Memory B cell (primary cell): Measurements from ENCODE around the gene DEFB131B.
"Not testable (repeated sequence)": the region's sequence is repeated elsewhere in the genome, so short reads cannot be mapped to it uniquely, and the experiment has no call there.

Experiments
- ATAC-seq: fragments of 150-1000 bp; cut with Tn5 transposase; 2 replicates; pipeline ENCODE4 v1.10.0; 2021; ENCODE audit warnings: low read depth, mild to moderate bottlenecking, moderate library complexity
- DNase-seq, 2 donors: peaks; one replicate each; pipeline ENCODE4 v3.0.0; 2022; ENCODE audit warnings: low spot score in 2 of 2
- H3K27ac Mint-ChIP-seq: one replicate; pipeline ENCODE4 v1.8.0; 2022; ENCODE audit warnings: mild to moderate bottlenecking, moderate library complexity, mixed read lengths
- H3K27me3 Mint-ChIP-seq: one replicate; pipeline ENCODE4 v1.8.0; 2022; ENCODE audit warnings: mixed read lengths
- H3K36me3 Mint-ChIP-seq: one replicate; pipeline ENCODE4 v1.8.0; 2022; ENCODE audit warnings: mild to moderate bottlenecking, mixed read lengths
- H3K4me1 Mint-ChIP-seq: one replicate; pipeline ENCODE4 v1.8.0; 2022; ENCODE audit warnings: mixed read lengths
- H3K4me3 Mint-ChIP-seq: one replicate; pipeline ENCODE4 v1.8.0; 2022; ENCODE audit warnings: mild to moderate bottlenecking, moderate library complexity, mixed read lengths
- H3K9me3 Mint-ChIP-seq: one replicate; pipeline ENCODE4 v1.8.0; 2022; ENCODE audit warnings: mixed read lengths

The DEFB131B gene

DNA sequence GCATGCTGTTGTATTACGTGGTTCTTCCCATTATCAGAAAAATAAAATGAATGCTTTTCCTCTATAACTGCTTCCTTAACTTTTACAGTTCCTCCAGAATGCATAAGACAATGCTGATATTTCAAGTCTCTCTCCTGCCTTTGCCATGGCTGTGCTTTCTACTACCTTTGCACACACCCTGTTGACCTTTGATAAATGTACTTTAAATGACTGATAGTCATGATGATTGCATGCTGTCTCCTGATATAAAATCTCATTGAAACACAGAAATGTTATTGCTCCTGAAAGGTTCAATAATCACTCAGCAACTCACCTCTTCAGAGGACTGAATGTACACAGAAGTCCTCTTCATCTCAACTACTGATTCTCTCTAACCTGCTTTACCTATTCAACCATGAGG, at the start of gene DEFB131B:
DEFB131B (plus strand) TSS at position 395 of the 400 bp plus-strand sequence; CDS start at position 395, 0 bp downstream.
- H3K36me3 Mint-ChIP-seq: peaks cover 13% of the 10 kb centered on the region
- H3K4me3 Mint-ChIP-seq, H3K4me1 Mint-ChIP-seq, H3K9me3 Mint-ChIP-seq, H3K27ac Mint-ChIP-seq, H3K27me3 Mint-ChIP-seq, DNase-seq, ATAC-seq: not testable (repeated sequence)

GRCh38 chr11:71829247-71829646, 49.0 kb upstream of the DEFB131B start:
- not testable (repeated sequence) for H3K27ac Mint-ChIP-seq, H3K4me3 Mint-ChIP-seq, ATAC-seq, H3K27me3 Mint-ChIP-seq, H3K36me3 Mint-ChIP-seq, H3K9me3 Mint-ChIP-seq, H3K4me1 Mint-ChIP-seq, DNase-seq

GRCh38 chr11:71829686-71830085, 48.6 kb upstream of the DEFB131B start:
- not testable (repeated sequence) for H3K4me3 Mint-ChIP-seq, ATAC-seq, DNase-seq, H3K4me1 Mint-ChIP-seq, H3K9me3 Mint-ChIP-seq, H3K27ac Mint-ChIP-seq, H3K36me3 Mint-ChIP-seq, H3K27me3 Mint-ChIP-seq

GRCh38 chr11:71832811-71833210, 45.4 kb upstream of the DEFB131B start, which contains the start of gene DEFB108B:
DEFB108B (plus strand) TSS chr11:71833200; CDS start chr11:71833200, 0 bp downstream.
- H3K27ac Mint-ChIP-seq, H3K4me3 Mint-ChIP-seq, H3K36me3 Mint-ChIP-seq, ATAC-seq, DNase-seq, H3K9me3 Mint-ChIP-seq, H3K4me1 Mint-ChIP-seq, H3K27me3 Mint-ChIP-seq: not testable (repeated sequence)

GRCh38 chr11:71842720-71843119, 35.5 kb upstream of the DEFB131B start:
- not testable (repeated sequence) for H3K27ac Mint-ChIP-seq, H3K27me3 Mint-ChIP-seq, ATAC-seq, H3K36me3 Mint-ChIP-seq, H3K9me3 Mint-ChIP-seq, DNase-seq, H3K4me1 Mint-ChIP-seq, H3K4me3 Mint-ChIP-seq

DNA sequence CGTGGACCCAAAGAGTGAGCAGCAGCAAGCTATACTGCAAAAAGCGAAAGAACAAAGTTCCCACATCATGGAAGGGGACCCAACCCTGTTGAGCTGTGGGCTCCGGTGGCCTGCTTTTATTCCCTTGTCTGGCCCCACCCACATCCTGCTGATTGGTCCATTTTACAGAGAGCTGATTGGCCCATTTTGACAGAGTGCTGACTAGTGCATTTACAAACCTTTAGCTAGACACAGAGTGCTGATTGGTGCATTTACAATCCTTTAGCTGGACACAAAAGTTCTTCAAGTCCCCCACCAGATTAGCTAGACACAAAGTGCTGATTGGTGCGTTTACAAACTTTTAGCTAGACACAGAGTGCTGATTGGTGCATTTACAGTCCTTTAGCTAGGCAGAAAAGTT, 34.9 kb upstream of the DEFB131B start:
- H3K9me3 Mint-ChIP-seq, H3K27ac Mint-ChIP-seq, H3K4me1 Mint-ChIP-seq, ATAC-seq, H3K36me3 Mint-ChIP-seq, DNase-seq, H3K4me3 Mint-ChIP-seq, H3K27me3 Mint-ChIP-seq: not testable (repeated sequence)

GRCh38 chr11:71843858-71844257, 34.4 kb upstream of the DEFB131B start:
- ATAC-seq (no peak), DNase-seq (no peak)
- peaks cover 3% of the 10 kb centered on the region for H3K36me3 Mint-ChIP-seq
- no peak overlapping the region for H3K4me3 Mint-ChIP-seq
- H3K9me3 Mint-ChIP-seq: peaks cover 5% of the 10 kb centered on the region
- H3K27me3 Mint-ChIP-seq: peaks cover 2% of the 10 kb centered on the region
- H3K27ac Mint-ChIP-seq: no peak overlapping the region
- no peaks in the 10 kb centered on the region for H3K4me1 Mint-ChIP-seq

DNA sequence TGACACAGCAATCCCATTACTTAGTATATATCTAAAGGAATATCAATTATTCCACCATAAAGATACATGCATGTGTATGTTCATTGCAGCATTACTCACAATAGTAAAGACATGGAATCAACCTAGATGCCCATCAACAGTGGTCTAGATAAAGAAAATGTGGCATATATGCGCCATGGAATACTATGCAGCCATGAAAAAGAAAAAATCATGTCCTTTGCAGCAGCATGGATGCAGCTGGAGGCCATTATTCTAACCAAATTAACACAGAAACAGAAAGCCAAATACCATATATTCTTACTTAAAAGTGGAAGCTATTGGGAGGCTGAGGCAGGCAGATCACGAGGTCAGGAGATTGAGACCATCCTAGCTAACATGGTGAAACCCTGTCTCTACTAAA, 24.4 kb upstream of the DEFB131B start:
- H3K27me3 Mint-ChIP-seq: not testable (repeated sequence)

DNA sequence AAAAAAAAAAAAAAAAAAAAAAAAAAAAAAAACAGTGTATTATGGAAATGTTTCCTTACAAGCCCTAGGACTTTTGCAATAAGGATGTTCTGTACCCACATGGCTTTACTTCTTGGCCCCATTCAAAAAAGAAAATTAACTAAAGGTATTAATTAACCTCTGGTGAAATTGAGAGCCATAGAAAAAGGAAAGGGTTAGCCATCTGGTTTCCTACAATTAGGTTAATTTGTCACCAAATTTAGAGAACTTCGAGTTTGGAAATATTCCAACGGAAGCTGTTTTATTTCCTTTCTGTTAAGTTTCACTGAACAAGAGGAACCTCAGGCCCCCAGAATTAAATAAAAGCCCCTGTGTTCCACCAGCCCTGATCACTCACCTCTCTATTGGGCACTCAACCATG, 22.4 kb upstream of the DEFB131B start:
- not testable (repeated sequence) for H3K4me1 Mint-ChIP-seq, H3K4me3 Mint-ChIP-seq, H3K36me3 Mint-ChIP-seq, H3K27ac Mint-ChIP-seq, ATAC-seq, H3K27me3 Mint-ChIP-seq, H3K9me3 Mint-ChIP-seq, DNase-seq

More for the DNA sequence above, 24.4 kb upstream of the DEFB131B start:
- not testable (repeated sequence) for H3K27ac Mint-ChIP-seq, H3K36me3 Mint-ChIP-seq, DNase-seq, ATAC-seq, H3K4me3 Mint-ChIP-seq, H3K9me3 Mint-ChIP-seq, H3K4me1 Mint-ChIP-seq

GRCh38 chr11:71860835-71861234, 17.4 kb upstream of the DEFB131B start:
- not testable (repeated sequence) for H3K36me3 Mint-ChIP-seq, DNase-seq, H3K4me3 Mint-ChIP-seq, H3K27me3 Mint-ChIP-seq, H3K9me3 Mint-ChIP-seq, ATAC-seq, H3K4me1 Mint-ChIP-seq, H3K27ac Mint-ChIP-seq

DNA sequence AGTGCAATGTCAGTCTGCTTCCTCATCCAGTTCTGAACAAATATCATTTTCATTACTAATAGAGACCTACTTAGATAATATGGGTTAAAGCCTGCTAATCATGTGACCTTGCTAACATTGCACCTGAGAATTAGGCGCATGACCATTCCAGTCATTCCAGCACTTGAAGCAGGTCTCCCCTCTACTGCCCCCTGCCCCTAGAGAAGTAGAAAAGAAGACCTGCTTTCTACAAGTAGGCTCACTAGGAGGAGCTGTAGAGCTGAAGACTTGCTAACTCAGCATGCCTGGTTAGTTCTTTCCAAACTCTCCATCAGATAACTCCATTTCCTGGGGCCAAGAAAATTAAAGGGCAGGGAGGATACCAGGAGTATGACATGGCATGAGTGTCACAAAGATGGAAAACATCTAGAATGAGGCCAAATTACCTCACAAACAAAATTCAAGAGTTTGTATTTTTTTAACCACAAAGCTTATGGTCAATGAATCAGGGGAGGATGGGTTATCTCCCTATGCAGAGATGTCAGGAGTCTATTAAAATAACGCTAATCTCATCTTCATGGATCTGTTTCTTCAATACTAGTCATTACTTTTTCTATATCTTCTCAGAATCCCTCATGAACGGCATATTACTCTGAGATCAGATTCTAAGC, 14.2 kb upstream of the DEFB131B start:
- H3K27me3 Mint-ChIP-seq, H3K4me3 Mint-ChIP-seq, H3K9me3 Mint-ChIP-seq, H3K27ac Mint-ChIP-seq, H3K4me1 Mint-ChIP-seq, H3K36me3 Mint-ChIP-seq: not testable (repeated sequence)
- DNase-seq (peak; percentile 27 to 52), ATAC-seq (peak; percentile 90)

- ATAC-seq, DNase-seq, H3K9me3 Mint-ChIP-seq, H3K27me3 Mint-ChIP-seq, H3K27ac Mint-ChIP-seq, H3K36me3 Mint-ChIP-seq, H3K4me3 Mint-ChIP-seq: not testable (repeated sequence)
- H3K4me1 Mint-ChIP-seq: peaks cover 13% of the 10 kb centered on the region
These were observed 11.0 kb upstream of the DEFB131B start for GRCh38 chr11:71867209-71867608.

GRCh38 chr11:71869931-71870330, 8.3 kb upstream of the DEFB131B start:
- not testable (repeated sequence) for H3K9me3 Mint-ChIP-seq, H3K36me3 Mint-ChIP-seq, H3K4me1 Mint-ChIP-seq, H3K27me3 Mint-ChIP-seq
- peak in 1 of 2 donors; percentile 16 for DNase-seq
- peak; percentile 84 for ATAC-seq
- H3K27ac Mint-ChIP-seq: peak overlapping the region; percentile 94
- peak overlapping the region; percentile 30 for H3K4me3 Mint-ChIP-seq

DNA sequence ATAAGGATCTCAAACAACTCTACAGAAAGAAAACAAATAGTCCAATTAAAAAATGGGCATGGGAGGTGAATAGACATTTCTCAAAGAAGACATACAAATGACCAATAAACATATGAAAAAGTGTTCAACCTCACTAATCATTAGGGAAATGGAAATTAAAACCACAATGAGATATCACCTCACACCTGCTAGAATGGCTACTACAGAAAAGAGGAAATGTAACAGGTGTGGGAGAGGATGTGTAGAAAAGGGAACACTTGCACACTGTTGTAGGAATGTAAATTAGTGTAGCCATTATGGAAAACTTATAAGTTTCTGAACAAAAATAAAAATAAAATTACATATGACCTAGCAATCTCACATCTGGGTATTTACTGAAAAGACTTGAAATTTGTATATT, 7.6 kb upstream of the DEFB131B start:
- not testable (repeated sequence) for DNase-seq, H3K9me3 Mint-ChIP-seq, H3K36me3 Mint-ChIP-seq, H3K27me3 Mint-ChIP-seq, H3K4me1 Mint-ChIP-seq
- peak overlapping the region; percentile 94 for H3K27ac Mint-ChIP-seq
- peak; percentile 83 for ATAC-seq
- peak overlapping the region; percentile 35 for H3K4me3 Mint-ChIP-seq

DNA sequence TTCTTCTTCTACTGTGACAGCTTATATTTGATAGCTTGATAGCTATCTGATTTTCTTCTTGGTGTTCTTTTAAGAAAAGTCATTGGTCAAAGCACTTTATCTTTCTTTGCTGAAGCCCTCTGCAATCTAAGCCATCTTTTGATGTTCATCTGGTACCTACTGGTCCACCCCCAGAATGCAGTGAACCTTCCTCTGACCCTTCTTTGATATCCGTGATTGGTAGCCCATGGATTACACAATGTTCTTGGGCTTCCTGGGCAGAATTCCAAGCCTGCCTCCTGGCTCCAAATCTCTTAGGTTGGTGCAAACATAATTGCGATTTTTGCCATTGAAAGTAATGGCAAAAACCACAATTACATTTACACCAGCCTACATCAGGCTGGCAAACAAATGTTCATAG, 2.0 kb upstream of the DEFB131B start:
- H3K9me3 Mint-ChIP-seq, H3K4me3 Mint-ChIP-seq, DNase-seq, H3K4me1 Mint-ChIP-seq, H3K27me3 Mint-ChIP-seq, H3K27ac Mint-ChIP-seq, ATAC-seq: not testable (repeated sequence)
- peaks cover 13% of the 10 kb centered on the region for H3K36me3 Mint-ChIP-seq
